T-helper 2 cell (primary cell): ENCODE results near the gene DDX51.
"Not testable (repeated sequence)": the region's sequence is repeated elsewhere in the genome, so short reads cannot be mapped to it uniquely, and the experiment has no call there.

Experiments
- DNase-seq, 5 experiments: peaks; one replicate each; pipeline versions ENCODE4 v3.0.0 to v3.0.0-alpha.2; 2012 to 2022

The DDX51 gene

DNA sequence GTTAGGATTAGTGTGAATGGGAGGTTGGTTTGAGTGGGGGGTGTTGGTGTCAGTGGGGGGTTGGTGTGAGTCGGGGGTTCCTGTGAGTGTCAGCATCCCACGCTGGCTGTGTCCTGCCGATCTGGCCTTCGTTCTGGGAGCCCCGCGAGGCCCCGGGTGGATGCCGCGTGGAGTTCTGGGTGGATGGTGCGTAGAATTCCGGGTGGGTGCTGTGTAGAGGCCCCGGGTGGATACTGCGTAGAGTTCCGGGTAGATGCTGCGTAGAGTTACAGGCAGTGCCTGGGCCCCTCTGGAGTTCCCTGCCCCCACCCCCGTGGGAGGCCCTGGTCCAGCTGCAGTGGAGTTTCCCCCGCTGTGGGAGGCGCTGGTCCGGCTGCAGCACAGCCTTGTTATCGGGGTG, 8.8 kb upstream of the DDX51 start:
- peak in 1 of 5 experiments; percentile 3 for DNase-seq

DNA sequence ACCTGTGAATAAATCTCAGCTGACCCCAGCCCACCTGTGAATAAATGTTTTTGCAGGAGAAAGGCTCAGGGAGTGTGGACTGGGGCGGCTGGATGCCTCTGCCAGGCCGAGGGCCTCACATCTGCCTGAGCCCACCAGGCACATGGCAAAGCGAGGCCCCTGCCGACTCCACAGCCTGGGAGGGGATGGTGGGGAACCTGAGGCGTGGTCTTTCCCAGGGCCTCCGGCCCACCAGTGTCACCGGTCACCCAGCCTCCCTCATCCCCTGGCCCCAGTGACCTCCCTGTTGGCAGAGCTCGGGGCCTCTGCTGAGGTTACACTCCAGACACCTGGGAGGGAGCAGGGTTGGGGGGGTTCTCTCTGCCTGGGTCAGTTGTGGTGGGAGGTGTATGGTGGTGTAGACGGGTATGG, 8.3 kb upstream of the DDX51 start:
- DNase-seq: peak in 2 of 5 experiments; percentile 2 to 5

DNA sequence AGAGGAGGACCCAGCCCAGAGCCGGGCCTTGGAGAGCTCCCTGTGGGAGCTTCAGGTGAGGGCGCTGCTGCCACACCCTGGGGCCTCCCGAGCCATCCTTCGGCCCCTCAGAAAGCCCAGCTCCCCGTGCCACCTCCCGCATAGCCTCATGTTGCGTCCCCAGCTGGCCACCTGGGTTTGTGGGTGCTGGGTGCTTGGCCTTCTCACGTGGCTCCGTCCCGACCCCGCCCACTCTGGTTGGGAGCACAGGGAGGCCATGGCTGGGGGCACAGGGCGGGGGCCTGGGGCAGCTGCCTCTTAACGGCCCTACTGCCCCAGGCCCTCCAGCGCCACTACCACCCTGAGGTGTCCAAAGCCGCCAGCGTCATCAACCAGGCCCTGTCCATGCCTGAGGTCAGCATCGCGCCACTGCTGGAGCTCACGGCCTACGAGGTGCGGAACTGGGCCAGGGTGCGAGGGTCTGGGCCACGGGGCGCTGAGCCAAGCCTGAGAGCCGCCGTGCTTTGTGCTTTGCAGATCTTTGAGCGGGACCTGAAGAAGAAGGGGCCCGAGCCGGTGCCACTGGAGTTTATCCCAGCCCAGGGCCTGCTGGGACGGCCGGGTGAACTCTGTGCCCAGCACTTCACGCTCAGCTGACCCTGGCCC, 7.8 kb upstream of the DDX51 start:
- peak in 2 of 5 experiments; percentile 3 to 7 for DNase-seq

DNA sequence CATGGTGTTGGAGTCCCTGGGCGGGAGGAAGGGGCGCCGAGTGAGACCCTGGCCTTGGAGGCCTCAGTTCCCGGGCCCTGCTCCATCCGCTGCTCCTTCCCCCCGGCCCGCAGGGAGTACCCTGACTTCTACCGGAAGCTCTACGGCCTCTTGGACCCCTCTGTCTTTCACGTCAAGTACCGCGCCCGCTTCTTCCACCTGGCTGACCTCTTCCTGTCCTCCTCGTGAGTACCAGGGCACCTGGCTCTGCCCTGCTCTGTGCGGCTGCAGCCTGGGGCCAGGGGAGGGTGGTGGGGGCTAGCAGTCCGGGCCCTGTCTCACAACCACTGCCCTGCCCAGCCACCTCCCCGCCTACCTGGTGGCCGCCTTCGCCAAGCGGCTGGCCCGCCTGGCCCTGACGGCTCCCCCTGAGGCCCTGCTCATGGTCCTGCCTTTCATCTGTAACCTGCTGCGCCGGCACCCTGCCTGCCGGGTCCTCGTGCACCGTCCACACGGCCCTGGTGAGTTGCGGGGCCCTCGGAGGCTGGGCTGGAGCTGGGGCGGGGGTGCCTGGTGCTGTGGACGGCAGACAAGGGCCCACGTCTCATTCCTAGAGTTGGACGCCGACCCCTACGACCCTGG, 7.1 kb upstream of the DDX51 start:
- peak in 2 of 5 experiments; percentile 2 to 6 for DNase-seq

DNA sequence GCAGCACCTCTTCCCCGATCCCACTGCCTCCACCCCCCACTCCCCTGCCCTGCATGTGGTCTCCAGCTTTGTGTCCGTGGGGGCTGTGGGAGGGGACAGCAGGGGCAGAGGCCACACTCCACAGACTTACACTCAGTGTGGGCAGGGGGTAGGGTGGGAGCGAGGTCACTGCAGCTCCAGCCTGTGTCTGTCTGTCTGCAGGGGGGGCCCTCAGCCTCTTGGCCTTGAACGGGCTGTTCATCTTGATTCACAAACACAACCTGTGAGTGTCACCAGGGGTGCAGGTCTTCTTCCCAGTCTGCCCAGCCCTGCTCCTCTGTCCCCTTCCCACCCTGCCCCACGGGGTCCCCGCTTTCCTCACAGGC, 6.6 kb upstream of the DDX51 start:
- DNase-seq: peak in 1 of 5 experiments; percentile 3

DNA sequence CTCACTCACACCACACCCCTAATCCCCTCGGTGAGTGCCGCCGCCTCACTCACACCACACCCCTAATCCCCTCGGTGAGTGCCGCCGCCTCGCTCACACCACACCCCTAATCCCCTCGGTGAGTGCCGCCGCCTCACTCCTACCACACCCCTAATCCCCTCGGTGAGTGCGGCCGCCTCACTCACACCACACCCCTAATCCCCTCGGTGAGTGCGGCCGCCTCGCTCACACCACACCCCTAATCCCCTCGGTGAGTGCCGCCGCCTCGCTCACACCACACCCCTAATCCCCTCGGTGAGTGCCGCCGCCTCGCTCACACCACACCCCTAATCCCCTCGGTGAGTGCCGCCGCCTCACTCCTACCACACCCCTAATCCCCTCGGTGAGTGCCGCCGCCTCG, 5.4 kb upstream of the DDX51 start:
- not testable (repeated sequence) for DNase-seq

DNA sequence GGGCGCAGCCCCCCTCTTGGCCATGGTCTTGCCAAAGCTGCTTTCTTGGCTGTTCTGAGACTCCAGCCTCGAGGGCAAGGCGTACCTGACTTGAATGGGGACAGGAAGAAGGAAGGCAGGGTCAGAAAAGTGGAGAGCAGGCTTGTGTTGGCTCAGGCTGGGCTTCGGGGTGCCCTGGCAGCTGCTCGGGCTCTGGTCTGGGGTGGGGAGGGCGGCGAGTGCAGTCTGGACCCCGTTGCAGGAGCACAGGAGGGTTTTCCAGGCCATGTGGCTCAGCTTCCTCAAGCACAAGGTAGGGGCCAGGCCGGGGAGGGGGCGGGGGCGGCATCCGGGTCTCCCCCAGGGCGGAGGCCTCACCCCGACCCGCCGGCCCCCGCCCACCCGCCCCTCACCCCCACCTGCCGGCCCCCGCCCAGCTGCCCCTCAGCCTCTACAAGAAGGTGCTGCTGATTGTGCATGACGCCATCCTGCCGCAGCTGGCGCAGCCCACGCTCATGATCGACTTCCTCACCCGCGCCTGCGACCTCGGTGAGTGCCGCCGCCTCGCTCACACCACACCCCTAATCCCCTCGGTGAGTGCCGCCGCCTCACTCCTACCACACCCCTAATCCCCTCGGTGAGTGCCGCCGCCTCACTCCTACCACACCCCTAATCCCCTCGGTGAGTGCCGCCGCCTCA, 4.4 kb upstream of the DDX51 start:
- DNase-seq: no peak

DNA sequence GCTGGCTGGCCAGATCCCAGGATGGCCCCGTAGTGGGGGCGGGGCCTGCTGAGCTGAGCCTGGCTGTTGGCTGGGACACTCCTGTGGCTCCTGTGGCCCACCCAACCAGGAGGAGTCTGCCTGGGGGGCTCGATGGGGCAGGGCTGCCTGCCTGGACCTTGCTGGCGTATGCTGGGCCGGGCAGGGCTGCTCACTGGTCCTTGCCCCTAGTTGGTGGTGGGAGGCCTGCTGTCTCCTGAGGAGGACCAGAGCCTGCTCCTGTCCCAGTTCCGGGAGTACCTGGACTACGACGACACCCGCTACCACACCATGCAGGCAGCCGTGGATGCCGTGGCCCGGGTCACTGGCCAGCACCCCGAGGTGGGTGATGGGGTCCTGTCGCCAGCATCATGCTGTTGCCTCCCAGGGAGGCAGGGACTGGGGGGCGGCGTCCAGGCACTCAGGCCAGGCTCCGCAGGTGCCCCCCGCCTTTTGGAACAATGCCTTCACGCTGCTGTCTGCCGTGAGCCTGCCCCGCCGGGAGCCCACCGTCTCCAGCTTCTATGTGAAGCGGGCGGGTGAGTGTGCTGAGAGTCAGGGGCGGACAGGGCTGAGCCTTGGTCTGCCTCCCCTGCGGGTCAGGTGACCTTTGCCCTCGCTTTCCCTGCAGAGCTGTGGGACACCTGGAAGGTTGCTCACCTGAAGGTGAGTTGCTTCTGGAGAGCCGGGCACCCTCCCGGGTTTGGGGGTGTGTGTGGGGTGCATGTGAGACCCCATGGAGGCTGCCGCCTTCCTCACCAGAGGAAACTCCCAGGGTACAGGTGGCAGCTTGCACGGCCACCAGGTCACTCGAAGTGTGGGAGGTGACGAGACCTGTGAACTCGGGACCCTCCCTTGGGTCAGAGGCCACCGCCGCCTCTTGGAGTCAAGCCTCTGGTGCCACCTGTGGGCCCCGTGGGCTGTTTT, 3.6 kb upstream of the DDX51 start:
- DNase-seq: no peak

DNA sequence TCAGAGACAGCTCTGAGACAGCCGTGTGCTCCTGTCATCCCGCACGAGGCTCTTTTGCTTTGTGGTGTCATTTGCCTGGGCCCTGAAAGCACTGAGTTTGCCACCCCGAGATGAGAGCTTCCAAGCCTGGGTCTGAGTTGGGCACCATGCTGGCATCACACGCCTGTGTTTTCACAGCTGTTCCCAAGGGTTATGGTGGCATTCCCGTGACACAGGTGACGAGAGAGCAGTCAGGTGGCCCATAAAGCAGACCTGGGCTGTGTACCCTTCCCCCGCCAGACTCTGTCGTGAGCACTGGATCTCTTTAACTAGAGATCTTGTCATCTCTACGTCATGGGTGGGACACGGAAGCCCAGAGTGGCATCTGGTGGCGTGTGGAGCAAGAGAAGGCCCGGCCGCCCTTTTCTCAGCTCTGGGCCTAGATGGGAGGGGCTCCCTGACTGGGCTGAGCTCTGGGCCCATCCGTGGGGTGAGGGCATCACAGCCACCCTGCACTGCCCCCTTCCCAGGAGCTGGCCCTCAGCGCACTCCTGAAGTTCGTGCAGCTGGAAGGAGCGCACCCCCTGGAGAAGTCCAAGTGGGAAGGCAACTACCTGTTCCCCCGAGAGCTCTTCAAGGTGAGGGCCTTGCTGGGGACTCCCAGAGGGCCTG, 2.8 kb upstream of the DDX51 start:
- DNase-seq: no peak

DNA sequence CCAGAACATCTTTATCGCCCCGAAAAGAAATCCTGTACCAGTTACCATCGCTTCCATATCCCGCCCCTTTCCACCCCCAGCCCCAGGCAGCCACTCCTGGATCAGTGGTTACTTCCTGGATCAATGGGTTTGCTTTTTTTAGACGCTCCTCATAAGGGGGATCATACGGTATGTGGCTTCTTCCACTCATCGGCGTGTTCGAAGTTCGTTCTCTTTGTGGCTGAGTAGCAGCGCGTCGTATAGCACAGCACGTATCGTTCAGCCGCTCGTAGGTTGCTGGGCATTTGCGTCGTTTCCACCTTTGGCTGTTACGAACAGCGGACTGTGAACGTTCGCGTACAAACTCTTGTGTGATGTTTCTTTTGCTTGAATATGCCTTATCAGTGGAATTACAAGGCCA, 2.0 kb upstream of the DDX51 start:
- DNase-seq: no peak

DNA sequence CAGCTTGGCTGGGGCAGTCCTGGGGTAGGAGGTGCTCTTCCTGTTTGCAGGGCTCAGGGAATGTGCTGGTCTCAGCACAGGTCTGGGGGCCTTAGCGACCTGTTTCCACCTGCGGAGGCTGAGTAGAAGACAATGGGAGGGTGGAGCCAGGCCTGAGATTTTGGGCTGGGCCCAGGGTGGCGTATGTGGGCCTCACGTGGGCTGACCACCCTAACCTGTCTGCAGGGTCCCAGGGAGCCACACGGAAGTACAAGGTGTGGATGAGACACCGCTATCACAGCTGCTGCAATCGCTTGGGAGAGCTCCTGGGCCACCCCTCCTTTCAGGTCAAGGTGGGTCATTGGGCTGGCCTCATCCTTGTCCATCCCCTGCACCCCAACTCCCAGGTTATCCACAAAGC, 1.2 kb upstream of the DDX51 start:
- DNase-seq: no peak

DNA sequence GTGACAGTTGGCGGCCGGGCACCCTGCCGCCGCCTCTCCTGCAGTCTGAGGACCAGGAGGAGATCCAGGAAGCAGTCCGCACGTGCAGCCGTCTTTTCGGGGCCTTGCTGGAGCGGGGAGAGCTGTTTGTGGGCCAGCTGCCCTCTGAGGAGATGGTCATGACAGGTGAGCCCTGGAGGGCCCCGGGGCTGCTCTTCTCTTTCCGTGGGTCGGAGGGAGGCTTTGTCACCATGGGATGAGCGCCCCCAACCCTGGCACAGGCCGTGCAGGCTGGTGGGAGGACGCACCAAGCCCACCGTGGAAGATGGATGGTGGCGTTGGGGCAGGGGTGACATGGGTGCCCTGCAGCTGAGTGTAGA, 670 bp upstream of the DDX51 start:
- no peak for DNase-seq

DNA sequence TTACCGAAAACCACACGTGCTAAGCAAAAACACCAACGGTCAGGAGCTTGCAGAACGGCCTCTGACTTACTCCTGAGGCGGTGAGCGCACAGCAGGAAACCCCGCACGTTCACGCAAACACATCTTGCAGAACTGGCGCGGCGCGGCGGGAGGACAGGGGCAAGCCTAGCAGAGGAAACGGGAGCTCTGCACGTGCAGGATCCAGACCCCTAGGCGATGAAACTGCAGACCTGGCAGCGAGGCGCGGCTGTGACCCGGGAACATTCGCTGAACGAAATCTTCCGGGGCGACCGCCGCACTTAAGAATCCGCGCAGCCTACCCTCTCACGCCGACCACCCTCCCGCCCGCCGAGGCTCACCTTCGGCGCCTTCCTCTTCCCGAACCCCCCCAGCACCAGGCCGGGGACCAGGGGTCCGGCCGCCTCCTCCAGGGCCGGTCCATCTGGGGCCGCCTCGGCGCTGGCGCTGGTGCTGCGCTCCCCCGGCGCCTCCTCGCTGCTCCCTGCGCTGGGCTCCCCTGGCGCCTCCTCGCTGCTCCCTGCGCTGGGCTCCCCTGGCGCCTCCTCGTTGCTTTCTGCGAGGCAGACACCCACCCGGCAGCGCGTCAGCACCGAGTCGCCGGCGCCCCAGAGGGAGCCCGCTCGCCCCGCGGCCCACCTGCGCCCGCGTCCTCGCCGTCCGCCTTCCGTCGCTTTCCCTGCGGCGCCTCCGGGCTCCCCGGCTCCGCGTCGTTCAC, 615 bp downstream of the DDX51 start:
- peak in 2 of 5 experiments; percentile 28 to 43 for DNase-seq

DNA sequence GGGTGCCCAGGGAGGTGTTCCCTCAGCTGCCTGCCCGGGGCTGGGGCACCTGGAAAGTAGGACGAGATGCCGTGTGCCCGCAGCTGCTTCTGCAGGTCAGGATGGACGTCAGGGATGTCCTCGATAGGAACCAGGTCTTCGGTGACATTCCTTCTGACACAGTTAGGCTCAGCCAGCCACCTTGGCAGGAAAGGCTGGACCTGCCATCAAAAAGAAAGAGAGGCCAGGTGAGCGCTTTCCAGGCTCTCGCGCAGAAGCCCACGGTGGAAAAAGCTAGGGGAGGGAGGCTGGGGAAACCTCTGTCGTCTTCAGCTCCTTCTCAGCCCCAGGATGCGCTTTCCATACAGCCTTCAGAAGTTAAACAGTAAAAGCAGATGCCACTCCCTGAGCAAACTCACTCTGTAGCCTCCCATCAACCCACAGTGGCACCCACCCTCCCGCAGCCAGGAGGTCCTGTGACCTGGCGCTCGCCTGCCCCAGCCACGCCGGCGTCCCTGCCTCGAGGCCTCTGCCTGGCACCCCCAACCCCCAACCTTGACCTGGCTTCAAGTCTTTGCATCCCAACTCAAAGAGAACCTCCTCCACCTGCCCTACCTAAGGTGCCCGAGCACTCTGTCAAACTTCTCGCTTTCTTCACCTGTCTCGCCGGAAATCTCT, 1.3 kb downstream of the DDX51 start:
- no peak for DNase-seq

DNA sequence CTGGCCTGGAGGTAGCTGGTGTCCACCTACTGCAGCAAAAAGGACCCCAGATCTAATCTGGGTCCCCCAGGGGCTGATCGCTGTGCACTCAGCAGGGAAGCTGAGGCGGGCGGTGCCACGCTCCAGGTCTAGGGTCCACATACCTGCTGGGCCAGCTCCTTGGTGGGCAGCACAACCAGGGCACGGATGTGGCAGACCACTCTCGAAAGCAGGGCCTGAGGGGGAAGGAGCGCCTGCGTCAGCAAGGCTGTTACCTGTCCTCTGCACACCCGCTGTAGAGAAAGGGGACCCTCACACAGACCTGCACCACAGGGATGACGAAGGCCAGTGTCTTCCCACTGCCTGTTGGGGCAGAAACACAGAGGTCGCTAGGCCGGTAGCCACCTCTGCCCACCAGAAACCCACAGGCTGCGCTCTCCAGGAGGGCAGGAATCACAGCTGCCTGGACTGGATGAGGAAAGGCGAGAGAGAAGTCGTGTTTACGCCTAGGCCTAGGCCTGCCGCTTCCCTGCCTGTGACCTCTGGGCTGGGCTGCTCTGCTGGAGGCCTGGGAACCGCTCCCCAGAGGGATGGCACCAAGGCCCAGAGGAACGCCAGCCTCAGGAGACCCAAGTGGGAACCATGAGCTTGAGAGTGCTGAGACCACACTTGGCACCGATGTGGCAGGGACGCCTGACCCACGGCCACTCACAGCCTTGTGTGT, 2.0 kb downstream of the DDX51 start:
- DNase-seq: no peak

DNA sequence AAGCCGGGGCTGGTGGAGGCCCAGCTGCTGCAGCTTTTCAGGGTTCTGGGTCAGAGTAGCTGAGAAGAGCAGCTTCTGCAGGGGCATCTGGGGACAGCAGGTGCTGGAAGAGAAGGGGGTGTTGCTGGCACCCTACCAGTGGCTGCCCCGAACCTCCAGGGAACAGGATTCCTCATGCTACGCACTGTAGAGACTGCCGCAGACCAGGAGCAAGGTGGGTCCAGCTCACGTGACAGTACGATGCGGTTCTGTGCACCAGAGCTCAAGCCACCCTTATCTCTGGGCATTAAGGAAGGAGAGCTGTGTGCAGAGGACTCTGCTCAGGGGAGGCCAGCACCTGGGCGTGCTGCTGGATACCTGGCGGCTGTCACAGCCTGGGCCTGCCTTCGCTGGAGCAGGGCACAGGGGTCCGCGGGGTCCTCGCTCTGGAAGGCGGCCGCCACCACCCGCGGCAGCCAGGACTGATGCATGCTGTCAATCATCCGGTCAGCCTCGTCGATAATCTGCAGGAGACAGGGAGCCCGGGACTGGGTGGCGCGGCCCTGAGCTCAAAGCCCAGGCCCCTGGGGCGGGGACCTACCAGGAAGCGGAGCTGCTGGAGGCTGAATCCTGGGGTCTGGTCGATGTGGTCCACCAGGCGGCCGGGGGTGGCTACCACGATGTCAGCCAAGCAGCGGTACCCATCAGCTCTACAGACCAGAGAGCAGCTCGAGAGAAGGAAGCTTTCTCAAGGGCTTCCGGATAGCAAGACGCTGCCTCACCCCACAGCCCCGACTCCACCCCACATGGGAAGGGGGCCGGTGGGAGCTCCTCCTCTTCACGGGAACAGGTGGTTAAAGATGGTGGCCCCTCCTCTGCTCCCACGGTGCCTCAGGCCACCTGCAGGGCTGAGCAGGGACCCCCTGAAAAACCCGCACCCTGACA, 2.9 kb downstream of the DDX51 start:
- DNase-seq: no peak

DNA sequence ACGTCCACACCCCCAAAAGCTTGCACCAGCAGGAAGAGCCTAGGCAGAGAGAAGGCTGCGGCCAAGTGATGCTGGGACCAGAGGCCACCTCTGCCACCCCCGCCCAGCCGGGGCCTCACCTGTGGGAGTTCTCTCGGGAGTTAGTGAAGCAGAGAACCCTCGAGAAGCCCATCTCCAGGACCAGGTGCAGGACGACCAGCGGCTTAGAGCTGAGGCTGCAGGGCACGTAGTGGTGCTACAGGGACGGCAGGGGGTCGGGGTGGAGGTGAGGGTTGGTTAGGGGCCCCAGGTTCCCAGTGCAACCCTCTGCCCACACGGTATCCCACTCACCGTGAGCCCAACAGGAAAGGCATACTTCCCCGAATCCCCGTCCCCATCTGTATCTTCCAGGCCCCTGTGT, 3.6 kb downstream of the DDX51 start:
- DNase-seq: no peak

DNA sequence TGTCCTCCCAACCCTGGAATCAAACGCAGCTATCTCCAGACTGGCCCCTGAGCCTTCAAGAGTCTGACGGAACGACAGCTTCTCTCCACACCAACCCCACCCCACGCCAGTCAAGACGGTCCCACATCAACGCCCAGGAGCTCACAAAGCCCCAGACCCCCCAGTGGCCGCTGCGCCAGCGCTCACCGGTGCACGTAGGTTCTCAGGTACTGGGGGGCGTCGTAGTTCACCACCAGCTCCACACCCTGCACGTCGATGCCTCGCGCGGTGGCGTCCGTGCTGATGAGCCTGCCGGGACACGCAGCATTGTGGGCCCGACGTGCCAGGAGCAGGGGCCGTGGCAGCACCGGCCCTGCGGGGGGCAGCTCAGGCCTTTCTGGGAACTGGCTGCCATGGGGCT, 4.2 kb downstream of the DDX51 start:
- DNase-seq: no peak
